GM18861 (cell line): ENCODE results near the gene ZFX.
"Not testable (repeated sequence)": the region's sequence is repeated elsewhere in the genome, so short reads cannot be mapped to it uniquely, and the experiment has no call there.

Experiments used
- ATAC-seq: cut with Tn5 transposase; IDR thresholded peaks from one replicate; pipeline ENCODE4 v1.9.1; 2021; ENCODE audit not compliant: unreplicated experiment

The ZFX gene

DNA sequence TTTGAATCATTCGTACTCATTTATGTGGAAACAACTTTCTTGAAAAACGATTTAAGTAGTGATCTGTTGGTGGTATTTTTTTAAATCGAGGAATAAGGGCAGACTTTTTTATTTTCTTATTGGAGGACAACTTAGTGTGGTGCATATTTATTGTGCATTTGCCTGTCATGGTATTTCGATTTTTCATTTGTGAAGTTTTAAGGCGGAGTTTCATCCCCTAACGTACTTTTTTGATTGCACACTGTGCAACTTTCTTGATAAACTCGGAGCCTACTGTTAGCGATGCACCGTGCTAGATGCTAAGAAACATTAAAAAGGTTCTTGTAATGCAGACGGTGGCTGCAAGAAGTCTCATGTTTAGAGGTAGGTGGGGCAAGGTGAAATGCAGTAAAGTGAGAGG lies 1.4 kb downstream of the ZFX start:
- no peak for ATAC-seq

DNA sequence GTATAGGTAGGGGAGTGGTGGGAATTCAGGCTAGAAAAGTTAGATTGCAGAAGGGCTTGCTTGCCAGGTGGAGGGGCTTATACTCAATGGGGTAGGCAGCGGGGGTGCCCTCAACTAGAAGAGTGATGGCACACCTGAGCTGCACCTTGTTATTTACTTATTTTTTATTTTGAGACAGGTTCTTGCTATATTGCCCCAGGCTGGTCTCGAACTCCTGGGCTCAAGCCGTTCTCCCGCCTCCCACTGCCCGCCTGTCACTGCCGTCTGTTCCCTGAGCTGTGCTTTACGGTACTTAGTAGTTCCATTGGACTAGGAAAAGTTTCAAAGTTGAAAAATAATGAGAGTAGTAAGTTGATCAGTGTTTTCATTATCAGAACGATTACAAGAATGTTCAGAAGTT lies 2.0 kb downstream of the ZFX start:
- ATAC-seq, result no peak

DNA sequence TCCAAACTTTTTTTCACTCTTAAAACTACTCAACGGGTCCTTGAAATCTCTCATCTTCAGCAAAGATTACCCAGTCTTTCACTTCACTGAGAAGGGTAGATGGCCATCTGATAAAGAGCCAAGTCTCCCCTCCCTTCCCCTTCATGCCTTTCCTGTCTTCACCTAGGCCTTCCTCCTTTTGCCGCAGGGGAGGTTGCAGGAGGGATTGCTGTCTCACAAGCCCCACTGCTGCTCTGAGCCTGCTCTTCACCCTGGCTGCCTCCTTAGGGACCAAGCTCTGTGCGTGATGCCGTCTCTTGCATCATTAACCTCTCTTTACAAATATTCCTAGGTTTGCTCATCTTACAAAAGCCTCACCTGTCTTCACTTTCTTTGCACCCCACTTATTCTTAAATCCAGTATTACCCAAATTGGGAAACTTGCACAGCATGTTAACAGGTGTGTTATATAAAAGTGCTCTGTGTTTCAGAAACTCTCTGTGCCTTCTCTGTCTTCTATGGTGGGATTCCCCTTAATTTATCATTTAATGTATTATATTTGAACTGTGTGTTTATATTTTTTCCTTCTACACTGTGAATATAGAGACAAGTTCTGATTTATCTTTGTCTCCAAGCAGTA lies 3.8 kb downstream of the ZFX start:
- ATAC-seq, result no peak

- no peak for ATAC-seq
These were observed 4.3 kb downstream of the ZFX start for GRCh38 chrX:24153796-24154189.

DNA sequence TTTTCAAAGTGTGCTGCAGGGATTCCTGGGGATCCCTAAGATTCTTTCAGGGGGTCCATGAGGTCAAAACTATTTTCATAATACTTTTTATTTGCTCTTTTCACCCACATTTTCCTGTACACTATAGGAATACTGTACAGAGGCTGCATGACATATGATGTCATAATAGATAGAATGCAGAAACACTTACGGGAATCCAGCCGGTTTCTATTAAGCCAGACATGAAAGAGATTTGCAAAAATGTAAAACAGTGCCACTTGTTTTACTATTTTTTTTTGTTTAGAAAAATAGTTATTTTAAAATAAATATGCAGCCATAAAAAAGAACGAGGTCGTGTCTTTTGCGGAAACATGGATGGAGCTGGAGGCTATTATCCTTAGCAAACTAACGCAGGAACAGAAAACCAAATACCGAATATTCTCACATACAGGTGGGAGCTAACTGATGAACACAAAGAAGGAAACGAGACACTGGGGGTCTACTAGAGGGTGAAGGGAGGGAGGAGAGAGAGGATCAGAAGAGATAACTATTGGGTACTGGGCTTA lies 5.0 kb downstream of the ZFX start:
- no peak for ATAC-seq

DNA sequence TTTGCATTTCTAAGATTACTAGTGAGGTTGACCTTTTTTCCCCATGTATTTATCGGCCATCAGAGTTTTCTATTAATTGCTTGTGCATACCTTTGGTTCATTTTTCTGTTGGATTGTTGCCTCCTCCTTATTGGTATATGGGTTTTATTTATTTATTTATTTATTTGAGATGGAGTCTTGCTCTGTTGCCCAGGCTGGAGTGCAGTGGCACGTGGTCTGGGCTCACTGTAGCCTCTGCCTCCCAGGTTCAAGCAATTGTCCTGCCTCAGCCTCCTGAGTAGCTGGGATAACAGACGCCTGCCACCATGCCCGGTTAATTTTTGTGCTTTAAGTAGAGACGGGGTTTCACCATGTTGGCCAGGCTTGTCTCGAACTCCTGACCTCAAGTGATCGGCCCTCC lies 6.2 kb downstream of the ZFX start:
- not testable (repeated sequence) for ATAC-seq

DNA sequence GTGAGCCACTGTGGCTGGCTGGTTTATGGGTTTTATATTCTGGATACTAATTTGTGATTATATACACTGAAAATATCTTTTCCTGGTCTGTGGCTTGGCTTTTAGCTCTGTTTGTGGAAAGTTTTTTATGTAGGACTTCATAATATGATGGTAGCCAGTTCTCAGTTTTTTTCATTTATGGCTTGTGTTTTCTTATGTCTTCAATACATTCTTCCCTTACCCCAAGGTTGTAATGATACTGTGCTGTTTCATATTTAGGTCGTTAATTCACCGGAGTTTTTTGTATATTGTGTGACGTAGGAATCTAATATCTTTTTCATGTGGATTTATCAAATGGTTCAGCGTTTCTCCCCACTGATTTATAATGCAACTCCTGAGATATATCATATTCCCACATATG lies 6.6 kb downstream of the ZFX start:
- no peak for ATAC-seq

DNA sequence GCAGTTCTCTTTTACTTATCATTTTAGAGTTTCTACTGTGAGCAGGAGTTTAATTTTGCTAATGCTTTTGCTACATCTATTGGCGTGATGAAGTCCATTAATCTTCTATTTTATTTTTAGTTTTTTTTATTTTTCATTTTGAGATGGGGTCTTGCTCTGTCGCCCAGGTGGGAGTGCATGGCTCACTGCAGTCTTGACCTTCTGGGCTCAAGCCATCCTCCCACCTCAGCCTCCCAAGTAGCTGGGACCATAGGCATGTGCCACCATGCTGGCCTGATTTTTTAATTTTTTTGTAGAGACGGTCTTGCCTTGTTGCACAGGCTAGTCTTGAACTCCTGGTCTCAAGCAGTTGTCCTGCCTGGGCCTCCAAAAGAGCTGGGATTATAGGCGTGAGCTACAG lies 9.4 kb downstream of the ZFX start:
- no peak for ATAC-seq

DNA sequence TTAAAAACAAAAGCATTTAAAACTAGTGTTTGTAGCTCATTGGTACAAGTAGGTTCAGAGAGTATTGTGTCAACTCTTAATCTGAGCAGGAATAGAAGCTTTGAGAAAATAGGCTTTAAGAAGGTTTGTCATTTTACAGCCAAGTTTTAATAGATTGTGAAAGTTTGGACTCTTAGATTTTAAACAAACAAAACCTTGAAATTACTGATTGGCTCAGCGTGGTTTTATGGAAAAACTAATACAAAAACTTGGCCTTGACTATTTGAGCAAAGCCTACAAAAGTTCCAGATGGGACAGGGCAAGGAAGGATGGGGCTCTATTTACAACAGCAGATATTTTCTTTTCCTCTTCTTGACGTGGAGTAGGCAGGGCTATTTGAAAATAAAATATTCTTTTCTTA lies 16.5 kb downstream of the ZFX start:
- no peak for ATAC-seq

DNA sequence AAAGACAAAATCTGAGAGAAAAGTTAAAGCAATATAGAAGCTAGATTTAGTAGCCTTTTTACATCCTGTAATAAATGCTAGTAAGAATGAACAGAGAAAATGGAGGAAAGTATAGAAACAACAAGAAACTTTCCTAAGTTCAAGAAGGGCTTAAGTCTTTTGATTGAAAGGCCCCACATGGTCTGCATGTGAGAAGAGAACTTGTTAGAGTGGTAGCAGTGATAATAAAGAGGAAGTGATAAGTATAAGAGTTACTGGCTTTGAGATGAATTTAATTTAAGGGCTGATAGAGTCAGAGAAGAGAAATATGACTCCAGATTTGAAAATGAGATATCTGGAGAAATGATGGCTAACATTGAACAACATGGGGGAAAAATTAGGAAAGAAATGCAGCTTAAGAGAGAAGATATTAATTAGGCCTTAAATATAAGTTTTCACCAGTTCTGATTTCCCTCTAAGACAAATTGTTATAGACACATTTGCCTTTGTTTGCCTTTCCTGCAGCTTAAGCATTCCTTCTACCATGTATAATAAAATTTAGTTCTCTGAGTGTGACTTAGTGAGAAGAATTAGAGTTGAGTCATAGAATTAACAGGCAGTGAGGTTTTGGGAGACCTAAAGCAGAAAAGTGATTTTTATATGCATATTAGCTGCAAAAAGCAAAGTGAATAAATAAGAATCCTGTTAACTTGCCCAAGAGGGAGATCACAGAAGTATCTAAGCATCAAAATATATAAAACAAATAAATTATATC lies 18.4 kb downstream of the ZFX start:
- peak; percentile 27 for ATAC-seq

DNA sequence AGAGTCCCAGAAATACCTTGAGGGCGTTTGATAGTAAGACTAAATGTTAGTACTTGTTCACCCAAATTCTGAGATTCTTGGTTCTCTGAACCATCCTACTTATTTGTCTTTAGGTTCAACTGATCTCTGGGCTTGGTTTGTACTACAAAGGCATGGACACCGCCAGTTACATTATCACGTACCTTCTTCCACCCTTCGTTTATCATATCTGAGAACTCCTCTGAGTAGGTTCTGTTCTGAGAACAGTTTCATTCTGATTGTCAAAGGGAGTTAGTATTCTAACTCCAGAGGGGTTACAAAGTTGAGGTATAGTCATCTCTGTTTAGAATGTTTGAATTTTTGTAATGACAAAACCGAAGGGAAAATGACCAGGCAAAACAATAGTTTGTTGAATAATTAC lies 19.3 kb downstream of the ZFX start:
- ATAC-seq, result peak; percentile 82

DNA sequence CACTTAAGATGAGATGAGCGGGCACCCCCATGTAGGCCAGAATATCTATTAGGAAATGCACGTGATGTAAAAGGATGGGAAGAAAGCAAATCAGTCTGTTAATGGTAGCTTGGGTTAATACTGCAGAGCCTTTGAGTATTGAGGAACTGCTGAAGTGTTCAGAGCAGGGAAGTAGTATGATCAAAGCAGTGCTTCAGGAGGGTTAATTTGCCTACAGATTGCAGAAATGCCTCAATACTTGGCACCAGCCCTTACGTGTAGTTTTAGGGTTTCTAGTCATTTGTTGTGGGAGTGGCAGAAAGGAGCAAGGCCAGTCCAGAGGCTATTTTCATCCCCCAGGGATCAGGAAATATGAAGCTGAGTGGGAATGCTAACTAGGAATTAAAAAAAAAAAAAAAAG lies 19.7 kb downstream of the ZFX start:
- ATAC-seq, result peak; percentile 80

DNA sequence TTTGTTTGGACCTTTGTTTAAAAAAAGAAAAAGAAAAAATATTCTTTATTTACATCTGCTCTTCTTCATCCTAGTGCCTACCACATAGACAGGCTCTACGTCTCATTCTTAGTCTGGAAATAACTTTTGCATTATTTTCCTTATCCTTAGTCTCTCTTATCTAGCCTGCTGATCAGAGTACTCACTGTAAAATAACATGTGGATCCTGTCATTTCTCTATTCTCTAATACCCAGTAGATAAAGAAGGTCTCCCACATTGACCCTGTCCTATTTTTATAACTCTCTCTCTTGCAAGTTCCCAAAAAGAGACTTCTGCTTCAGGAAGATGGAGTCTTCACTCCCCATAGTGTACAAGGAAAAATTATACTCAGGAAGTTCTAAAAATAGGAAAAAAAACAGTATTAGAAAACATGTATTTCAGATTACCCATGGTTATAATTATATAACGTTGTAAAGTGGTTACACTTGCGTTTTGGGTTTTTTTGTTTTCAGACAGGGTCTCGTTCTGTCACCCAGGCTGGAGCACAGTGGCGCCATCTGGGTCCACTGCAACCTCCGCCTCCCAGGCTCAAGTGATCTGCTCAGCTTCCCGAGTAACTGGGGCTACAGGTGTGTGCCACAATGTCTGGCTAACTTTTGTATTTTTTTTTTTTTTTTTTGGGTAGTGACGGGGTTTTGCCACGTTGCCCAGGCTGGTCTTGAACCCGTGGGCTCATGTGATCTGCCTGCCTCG lies 23.8 kb downstream of the ZFX start:
- ATAC-seq, result no peak

- ATAC-seq, result no peak
These were observed 25.7 kb downstream of the ZFX start for GRCh38 chrX:24175276-24175675.

DNA sequence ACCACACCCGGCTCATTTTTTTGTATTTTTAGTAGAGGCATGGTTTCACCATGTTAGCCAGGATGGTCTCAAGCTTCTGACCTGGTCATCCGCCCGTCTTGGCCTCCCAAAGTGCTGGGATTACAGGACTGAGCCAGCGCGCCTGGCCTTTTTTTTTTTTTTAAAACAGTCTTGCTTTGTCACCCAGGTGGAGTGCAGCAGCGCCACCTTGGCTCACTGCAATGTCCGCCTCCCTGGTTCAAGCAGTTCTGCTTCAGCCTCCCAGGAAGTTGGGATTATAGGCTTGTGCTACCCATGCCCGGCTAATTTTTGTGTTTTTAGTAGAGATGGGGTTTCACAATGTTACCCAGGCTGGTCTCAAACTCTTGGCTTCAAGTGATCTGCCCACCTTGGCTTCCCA lies 28.9 kb downstream of the ZFX start:
- ATAC-seq, result no peak

DNA sequence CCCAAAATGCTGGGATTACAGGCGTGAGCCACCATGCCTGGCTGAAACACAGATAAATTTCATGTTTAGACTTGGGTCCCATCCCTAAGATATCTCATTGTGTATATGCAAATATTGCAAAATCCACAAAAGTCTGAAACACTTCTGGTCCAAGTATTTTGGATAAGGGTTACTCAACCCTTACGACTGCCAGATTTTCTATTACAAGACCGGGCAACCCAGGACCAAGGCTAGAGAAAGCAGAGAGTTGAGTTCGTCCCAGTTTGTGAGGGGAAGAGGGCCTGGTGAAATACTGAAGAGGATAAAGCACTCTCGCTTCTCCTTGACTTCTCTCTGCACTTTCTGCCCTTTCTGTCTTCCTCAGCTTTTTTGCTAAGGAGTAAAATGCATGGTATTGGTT lies 34.5 kb downstream of the ZFX start:
- ATAC-seq, result no peak

DNA sequence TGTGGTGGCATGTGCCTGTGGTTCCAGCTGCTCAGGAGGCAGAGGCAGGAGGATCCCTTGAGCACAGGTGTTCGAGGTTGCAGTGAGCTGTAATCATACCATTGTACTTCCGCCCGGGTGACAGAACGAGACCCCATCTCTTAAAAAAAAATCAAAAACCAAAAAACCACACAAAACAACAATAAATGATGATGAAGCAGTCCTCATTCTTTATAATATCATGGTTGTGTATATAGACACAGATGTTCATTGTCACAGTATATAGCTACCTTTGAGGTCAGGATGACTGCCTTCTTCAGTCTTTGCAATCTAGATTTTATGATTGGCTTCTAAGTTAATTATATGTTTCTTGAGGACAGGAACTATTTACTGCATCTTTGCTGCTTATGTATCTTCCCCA lies 37.0 kb downstream of the ZFX start:
- ATAC-seq, result no peak

- no peak for ATAC-seq
These were observed 37.5 kb downstream of the ZFX start for GRCh38 chrX:24186986-24187385.

DNA sequence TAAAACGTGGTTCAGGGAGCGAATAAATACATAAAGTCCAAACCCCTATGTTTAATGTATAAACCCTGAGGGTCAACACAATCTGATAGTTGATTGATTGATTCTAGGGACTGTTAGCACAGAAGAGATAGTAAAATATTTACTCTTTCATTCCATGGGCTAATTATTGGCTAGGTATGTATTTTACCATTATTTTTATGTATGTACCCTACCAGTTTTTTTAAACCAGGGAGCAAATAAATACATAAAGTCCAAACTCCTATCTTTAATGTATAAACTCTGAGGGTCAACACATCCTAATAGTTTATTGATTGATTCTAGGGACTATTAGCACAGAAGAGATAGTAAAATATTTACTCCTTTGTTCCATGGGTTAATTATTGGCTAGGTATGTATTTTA lies 40.0 kb downstream of the ZFX start:
- ATAC-seq, result no peak

- no peak for ATAC-seq
These were observed 41.1 kb downstream of the ZFX start for GRCh38 chrX:24190500-24191156.

DNA sequence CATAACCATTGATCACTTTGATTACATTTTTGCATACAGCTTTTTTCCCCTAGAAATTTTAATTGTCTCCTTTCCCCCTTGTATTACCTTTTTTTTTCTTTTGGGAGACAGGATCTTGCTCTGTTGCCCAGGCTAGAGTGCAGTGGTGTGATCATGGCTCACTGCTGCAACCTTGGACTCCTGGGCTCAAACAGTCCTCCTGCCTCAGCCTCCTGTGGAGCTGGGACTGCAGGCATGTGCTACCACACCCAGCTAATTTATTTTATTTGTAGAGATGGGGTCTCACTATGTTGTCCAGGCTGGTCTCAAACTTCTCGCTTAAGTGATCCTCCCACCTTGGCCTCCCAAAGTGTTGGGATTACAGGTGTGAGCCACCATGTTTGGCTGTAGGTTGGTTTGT lies 47.0 kb downstream of the ZFX start:
- ATAC-seq, result no peak

DNA sequence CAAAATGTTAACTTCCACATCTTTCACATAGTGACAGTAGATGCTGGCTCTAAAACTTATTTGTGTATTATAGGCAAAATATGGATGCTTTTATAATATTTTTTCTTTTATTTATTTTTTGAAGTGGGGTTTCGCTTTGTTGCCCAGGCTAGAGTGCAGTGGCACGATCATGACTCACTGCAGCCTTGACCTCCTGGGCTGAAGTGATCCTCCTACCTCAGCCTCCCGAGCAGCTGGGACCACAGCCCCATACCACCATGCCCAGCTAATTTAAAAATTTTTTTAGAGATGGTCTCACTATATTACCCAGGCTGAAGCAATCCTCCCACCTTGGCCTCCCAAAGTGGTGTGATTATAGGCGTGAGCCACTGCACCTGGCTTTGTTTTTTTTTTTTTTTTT lies 48.6 kb downstream of the ZFX start:
- ATAC-seq, result no peak
